Inflammatory macrophage (primary cell): ENCODE data around the gene ADI1.
"Not testable (repeated sequence)": the region's sequence is repeated elsewhere in the genome, so short reads cannot be mapped to it uniquely, and the experiment has no call there.

Experiments
- DNase-seq, 2 donors: peaks; one replicate each; pipeline ENCODE4 v3.0.0-alpha.2; 2020 to 2022

The ADI1 gene

DNA sequence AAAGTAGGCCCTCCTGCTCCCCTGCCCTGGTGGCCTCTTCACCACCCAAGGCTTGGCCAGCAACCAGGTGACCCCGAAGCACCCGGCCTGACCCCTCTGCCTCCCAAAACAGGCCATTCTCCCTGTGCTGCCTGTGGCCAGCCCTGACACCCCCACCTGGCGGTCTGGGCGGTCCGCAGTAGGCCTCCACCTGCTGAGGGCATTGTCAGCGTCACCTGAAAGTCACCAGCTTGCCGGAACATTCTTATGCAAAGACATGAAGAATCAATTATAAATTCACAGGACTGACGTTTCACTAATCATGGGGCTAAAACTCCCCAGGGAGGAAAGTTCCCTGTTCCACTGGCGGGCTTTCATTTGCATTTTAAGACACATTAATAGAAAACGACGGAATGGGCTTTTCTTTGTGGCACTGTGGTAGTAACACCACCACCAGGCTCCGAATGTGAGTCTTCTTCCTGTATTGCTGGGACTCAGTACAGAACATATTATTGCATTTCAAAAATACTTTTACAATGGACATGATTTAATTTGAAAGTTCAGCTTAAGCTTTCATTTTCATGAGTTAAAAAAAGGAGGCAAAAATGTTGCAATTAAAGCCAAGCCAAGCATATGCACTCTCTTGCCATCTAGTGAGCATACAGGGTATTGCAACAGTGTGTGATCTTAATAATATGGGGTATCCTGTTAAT is 57.4 kb downstream of the ADI1 start:
- peak; percentile 48 to 67 for DNase-seq

- DNase-seq = no peak
These were observed 58.2 kb downstream of the ADI1 start for GRCh38 chr2:3460831-3461800.

DNA sequence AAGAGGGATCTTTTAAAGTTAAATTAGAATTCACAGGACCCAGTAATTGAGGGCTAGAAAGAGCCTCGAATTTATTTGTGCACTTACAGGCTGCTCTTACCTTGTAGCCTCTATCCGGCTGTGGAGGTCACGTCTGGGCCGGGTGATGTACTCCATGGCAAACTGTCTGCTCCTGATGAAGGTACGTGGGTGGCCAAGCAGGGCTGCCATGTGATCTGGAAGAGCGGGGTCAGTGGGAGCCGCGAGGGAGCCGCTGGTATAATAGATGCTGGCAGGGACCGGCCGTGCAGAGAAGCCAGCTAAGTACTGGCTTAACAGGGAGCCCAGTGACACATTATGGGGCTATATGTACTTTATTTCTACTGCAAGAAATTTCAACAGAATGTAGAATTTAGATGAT is 59.2 kb downstream of the ADI1 start:
- no peak for DNase-seq

DNA sequence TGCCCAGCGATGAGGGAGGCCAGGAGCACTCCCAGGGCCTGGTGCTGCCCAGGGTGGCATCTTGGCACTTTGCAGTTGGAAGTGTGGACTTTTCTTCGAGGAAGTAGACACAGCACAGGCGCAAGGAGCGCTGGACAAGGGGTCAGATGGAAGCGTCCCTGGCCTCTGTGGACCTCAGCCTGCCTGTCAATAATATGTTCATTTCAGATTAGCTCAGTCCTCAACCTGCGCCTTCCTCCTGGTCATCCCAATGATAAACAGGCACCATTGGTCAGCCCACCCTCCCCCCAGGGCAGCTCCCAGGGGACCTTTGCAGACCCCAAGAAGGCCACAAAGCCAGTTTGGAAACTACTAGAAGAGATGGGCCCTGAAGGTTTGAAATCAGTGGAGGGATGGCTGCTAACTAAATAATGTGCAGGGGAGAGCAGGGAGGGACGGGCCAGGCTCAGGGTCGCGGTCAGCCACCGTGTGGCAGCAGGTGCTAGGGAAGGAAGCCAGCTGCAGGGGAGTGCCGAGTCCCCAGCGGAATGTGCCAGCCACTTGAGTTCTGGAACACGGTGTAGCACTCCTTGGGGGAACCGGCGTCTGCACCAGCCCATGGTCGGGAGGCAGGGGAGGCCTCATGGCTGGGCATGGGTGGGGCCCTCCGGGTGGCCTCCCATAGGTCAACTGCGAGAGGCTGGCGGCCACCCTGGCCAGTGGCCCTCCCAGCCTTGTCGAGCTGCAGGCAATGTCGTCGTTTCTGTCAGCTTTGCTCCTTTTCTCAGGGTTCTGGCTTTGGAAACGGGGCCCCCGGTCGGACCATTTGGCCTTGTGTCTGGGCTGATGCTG is 59.9 kb downstream of the ADI1 start:
- DNase-seq = no peak

DNA sequence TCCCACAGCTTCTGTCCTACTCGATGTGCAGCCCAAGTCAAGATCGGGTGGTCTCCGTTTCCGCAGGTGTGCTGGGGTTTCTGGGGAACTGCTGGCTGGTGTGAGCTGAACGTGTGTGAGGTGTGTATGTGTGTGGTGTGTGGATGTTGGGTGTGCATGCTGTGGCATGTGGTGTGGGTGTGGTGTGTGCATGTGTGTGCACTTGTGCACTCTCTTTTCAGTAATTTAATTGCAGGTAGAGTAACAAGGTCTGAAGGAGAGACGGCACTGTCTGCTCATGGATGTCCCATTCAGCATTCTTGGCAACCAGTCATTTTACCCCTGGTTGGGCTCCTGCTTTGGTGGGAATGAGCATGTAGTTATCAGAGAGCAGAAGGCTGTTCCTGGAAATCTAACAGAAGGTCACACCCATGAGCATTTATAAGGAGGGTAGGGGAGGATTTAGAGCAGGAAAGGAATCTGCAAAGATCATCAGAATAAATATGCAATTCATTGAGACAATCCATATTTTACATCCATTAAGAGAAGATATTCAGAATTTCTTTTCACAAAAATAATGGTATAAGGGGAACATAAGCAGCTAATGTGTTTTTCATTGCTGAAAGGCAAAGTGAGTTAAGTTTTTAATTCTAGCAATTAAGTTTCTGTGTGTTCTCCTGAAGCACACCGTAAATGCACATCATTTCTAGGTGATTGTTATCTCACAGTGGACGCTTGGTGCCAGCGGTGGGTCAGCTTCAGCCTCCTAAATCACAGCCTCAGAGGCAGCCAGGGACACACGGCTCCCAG is 60.7 kb downstream of the ADI1 start:
- no peak for DNase-seq

DNA sequence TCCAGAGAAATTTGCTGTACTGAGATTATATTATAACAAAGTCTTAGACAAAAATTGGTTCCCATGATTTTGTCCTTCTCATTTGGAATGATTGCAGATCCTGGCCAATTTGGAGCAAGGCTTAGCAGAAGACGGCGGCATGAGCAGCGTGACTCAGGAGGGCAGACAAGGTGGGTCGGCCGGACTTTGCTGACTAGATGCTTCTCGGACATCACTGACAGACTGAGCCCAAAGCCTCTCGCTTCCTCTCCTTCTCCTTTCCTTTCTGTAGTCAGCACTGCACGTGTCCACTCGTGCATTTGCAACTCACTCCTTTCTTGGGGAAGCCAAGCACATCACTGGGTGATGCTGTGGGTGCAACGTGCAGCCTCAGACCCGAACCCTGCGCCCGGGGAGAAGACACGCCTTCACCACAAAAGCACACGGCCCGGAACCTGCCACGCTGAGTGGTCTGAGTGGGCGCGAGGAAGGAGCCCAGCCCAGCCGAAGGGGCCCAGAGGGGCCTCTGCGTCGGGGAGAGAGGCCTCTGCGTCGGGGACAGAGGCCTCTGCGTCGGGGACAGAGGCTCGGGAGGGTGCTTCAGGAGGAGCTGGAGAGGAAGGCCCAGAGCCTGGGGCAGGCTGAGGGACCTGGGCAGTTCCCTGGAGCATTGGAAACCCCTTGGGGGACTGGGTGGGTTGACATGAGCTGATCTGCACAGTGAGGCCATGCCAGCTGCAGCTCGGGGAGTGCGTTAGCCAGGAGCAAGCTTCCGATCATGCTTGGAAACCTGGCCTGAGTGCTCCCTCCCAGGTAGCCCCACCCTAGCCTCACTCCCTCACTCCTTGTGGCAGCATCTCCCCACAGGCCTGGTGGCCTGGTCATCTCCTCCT is 61.6 kb downstream of the ADI1 start:
- no peak for DNase-seq

GRCh38 chr2:3456125-3456524 is 63.2 kb downstream of the ADI1 start:
- no peak for DNase-seq

- no peak for DNase-seq
These were observed 64.5 kb downstream of the ADI1 start for GRCh38 chr2:3454802-3455201.

DNA sequence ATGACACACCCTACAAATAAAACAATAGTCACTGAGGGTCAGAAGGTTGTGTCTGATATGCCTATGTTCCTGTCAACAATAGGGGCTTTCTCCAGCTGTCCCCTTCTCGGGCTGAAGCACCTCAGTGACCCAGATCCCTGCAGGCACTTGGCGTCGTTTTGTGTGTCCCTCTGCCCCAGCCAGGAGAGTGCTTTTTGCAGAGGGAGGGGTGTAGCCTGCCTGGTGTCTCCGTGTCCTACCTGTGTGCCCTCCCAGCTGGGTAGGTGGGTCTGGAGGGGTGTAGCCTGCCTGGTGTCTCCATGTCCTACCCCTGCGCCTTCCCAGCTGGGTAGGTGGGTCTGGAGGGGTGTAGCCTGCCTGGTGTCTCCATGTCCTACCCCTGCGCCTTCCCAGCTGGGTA is 65.3 kb downstream of the ADI1 start:
- DNase-seq = not testable (repeated sequence)

DNA sequence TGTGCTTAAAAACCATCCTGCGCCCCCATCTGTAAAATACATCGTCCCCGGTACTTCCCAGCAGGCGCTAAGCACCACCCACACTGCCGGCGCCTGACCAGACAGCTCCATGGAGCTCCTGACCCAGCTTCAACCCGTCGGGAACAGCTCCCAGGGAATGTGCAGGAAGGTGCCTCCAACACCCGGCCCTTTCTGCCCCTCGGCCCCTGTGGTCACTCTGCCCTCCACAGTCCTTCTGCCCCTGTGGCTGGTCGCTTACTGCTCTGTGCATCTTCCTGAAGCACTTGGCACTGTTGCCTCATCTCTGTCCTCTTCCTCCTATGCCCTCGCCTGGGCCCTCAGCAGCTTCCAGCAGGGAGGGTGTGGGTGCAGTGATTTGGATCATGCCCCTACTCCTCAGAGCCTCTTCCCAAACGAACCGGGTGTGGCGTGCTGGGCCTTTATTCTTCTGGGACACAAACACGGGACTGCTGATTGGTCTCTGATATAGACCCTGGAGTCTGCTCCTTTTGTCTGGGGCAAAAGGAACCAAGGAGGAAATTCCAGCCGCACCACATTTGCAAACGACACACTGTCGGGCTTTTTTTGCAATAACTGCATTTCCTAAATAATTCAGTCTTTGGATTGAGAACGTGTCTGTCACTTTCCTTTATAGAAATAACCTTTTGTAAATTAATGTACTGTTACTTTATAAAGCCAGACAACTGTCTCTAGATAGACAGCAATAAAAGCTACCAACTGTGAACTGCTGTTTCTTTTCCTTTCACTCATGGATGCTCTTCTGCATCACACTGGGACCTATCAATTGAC is 65.9 kb downstream of the ADI1 start:
- no peak for DNase-seq

DNA sequence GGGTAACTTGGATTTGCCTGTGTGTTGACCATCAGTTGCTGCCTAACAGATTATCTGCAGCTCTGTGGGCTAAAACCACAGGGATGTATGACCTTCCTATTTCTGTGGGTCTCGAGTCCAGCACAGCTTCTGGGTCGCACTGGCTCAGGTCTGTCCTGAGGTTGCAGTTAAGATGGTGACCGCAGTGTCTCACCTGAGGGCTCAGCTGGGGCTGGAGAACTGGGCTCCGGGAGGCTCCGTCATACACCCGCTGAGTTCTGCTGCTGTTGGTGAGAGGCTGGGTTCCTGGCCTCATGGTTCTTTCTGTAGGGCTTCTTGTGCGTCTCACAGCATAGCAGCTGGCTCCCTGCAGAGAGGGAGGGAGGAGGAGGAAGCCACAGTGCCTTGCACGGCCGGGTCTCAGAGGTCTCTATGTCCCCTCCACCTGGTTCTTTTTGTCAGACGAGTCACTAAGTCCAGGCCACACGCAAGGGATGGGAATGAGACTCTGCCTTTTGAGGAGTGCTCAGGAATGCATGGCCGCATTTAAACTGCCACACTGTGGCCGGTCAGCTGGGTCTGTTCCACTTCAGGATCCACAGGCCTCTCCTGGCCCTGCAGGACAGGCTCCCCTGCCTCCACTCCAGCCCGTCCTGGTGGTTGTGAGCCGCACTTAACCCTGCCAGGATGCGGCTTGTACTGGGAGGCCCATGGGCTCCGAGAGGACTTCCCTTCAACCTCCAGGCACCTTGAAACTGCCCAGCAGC is 67.2 kb downstream of the ADI1 start:
- DNase-seq = no peak

DNA sequence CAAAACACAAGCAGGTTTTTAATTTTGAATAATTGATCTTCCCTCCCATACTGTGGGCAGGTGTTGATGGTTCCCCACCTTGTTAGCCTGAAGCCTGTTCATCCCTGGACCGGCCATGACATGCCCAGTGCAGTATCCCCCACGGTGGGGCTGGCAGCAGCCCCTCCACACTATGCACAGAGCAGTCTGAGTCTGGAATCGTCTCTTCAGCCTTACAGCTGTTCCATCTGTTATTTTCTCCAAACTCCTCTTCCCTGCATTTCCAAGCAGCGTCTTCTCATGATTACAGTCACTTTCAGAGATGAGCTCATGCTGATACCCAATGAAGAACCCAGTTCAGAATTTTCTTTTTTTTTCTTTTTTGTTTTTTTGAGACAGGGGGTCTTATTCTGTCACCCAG is 68.2 kb downstream of the ADI1 start:
- no peak for DNase-seq

GRCh38 chr2:3450385-3451010 is 68.8 kb downstream of the ADI1 start:
- no peak for DNase-seq

- DNase-seq = no peak
These were observed 69.4 kb downstream of the ADI1 start for GRCh38 chr2:3449936-3450335.

- DNase-seq = no peak
These were observed 70.2 kb downstream of the ADI1 start for GRCh38 chr2:3449086-3449485.

DNA sequence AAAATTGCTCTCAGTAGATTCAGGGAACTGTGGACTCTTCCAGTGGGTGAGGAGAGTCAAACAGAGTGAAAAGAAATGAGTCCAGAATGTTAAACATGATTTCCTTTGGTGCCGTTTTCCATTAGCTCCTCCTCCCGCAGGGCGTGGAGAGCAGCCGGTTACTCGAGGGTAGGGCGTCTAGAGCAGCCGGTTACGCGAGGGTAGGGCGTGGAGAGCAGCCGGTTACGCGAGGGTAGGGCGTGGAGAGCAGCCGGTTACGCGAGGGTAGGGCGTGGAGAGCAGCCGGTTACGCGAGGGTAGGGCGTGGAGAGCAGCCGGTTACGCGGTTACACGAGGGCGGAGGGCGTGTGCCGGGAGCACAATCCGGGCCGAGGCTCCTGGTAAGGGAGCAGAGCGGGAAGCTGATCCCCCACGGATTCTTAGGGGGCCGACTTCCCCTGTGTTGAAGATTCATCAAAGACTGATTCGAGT is 70.9 kb downstream of the ADI1 start:
- DNase-seq = not testable (repeated sequence)

- no peak for DNase-seq
These were observed 71.5 kb downstream of the ADI1 start for GRCh38 chr2:3447789-3448317.
